ENCODE measurements around the gene TMEM258. TPM values are rescaled to one million over a fixed set of nuclear protein-coding genes. Genes with fewer than 3 reads are reported as not detected.

The TMEM258 gene
- total and polyA plus RNA-seq, 2 donors (not counting 1 experiment from before 2014, with no cell fraction given), result 65.8 to 130 TPM

DNA sequence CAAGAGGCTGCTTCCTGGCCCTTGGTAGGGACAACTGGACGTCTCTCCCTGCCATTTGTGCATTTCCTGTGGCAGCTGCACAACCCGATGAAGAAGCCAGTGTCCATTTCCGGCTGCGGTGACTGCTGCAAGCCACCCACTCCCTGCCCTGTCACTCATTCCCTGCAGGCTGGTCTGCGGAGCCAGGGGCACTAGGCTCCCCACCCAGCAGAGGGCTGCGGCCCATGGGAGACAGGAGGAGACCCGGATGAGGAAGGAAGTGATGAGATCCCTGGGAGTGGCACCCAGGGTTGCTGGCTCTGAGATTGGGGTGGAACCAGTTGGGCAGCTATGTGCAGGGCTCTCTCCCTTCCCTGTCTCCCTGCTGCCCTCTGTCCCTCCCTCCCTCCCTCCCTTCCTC is 50.0 kb downstream of the TMEM258 start:
- Histone ChIP-seq H2AFZ (ENCODE audit: insufficient read depth, low read depth, low read length, poor library complexity, severe bottlenecking) (no peak overlapping the region), H3K9ac (ENCODE audit: low read length) (no peak overlapping the region), H3K27ac (ENCODE audit: low read length in 2 of 2) (no peak overlapping the region), H3K79me2 (ENCODE audit: control insufficient read depth, insufficient read depth, low read length) (no peaks in the 10 kb centered on the region), H4K20me1 (ENCODE audit: control insufficient read depth, insufficient read depth, low read length, poor library complexity, severe bottlenecking) (no peaks in the 10 kb centered on the region), H3K4me1 (ENCODE audit: control insufficient read depth in 2 of 2, insufficient read depth in 2 of 2, low read length in 2 of 2) (no peaks in the 10 kb centered on the region), H3K36me3 (replicated peaks in 1 of 2; ENCODE audit: control extremely low read depth in 1 of 2, control insufficient read depth in 1 of 2, extremely low read depth in 1 of 2, insufficient read depth in 2 of 2, low read length in 1 of 2) (no peaks in the 10 kb centered on the region), H3K4me3 (ENCODE audit: control extremely low read depth in 1 of 5, extremely low read depth in 1 of 5, insufficient read depth in 1 of 5, low read depth in 2 of 5, low read length in 4 of 5) (no peak overlapping the region), H3K9me3 (ENCODE audit: control extremely low read depth in 1 of 3, control insufficient read depth in 2 of 3, insufficient read depth in 1 of 3, low read length in 2 of 3) (no peaks in the 10 kb centered on the region), H3K27me3 (replicated peaks in 1 of 4; ENCODE audit: control extremely low read depth in 1 of 4, control insufficient read depth in 3 of 4, insufficient read depth in 4 of 4, low read length in 3 of 4) (no peaks in the 10 kb centered on the region), H3K4me2 (replicated peaks; ENCODE audit: low read depth, low read length, poor library complexity, severe bottlenecking) (no peak overlapping the region)
- no peaks in the 10 kb centered on the region for H3K4me1 Mint-ChIP-seq
- ATAC-seq (ENCODE audit: low read depth) (no peak), DNase-seq (no peak)
- intact Hi-C loops (cut with micrococcal nuclease), result no loop called here
- H3K27ac Mint-ChIP-seq, result no peak overlapping the region
- CTCF ChIA-PET, result interaction anchor here (1.5 kb wide), 1 partner anchor 9 kb away, joined by 5 read pairs; no protein-coding TSS in a partner anchor
- TF ChIP-seq CTCF (IDR thresholded peaks at IDR 0.05), result no peak
- TF ChIP-seq EZH2 (IDR thresholded peaks at IDR 0.05; ENCODE audit: borderline replicate concordance, insufficient read depth, low read depth, low read length, poor library complexity, severe bottlenecking), result no peak
- H3K27me3 Mint-ChIP-seq, result no peaks in the 10 kb centered on the region
- WGBS (ENCODE audit: insufficient coverage), result 54% methylated on average over 4 of the region's 7 CpGs
- POLR2A ChIA-PET, result no interaction called here
- no peak overlapping the region for H3K4me3 Mint-ChIP-seq
- H3K9me3 Mint-ChIP-seq (ENCODE audit: insufficient read depth), result no peaks in the 10 kb centered on the region

- Histone ChIP-seq H3K4me1 (ENCODE audit: control insufficient read depth in 2 of 2, insufficient read depth in 2 of 2, low read length in 2 of 2) (no peaks in the 10 kb centered on the region), H3K4me2 (replicated peaks; ENCODE audit: low read depth, low read length, poor library complexity, severe bottlenecking) (no peak overlapping the region), H3K27me3 (replicated peaks in 1 of 4; ENCODE audit: control extremely low read depth in 1 of 4, control insufficient read depth in 3 of 4, insufficient read depth in 4 of 4, low read length in 3 of 4) (no peaks in the 10 kb centered on the region), H3K36me3 (replicated peaks in 1 of 2; ENCODE audit: control extremely low read depth in 1 of 2, control insufficient read depth in 1 of 2, extremely low read depth in 1 of 2, insufficient read depth in 2 of 2, low read length in 1 of 2) (no peaks in the 10 kb centered on the region), H3K9me3 (ENCODE audit: control extremely low read depth in 1 of 3, control insufficient read depth in 2 of 3, insufficient read depth in 1 of 3, low read length in 2 of 3) (no peaks in the 10 kb centered on the region), H3K79me2 (ENCODE audit: control insufficient read depth, insufficient read depth, low read length) (no peaks in the 10 kb centered on the region), H4K20me1 (ENCODE audit: control insufficient read depth, insufficient read depth, low read length, poor library complexity, severe bottlenecking) (no peaks in the 10 kb centered on the region), H3K27ac (ENCODE audit: low read length in 2 of 2) (no peak overlapping the region), H3K9ac (ENCODE audit: low read length) (no peak overlapping the region), H3K4me3 (ENCODE audit: control extremely low read depth in 1 of 5, extremely low read depth in 1 of 5, insufficient read depth in 1 of 5, low read depth in 2 of 5, low read length in 4 of 5) (no peak overlapping the region), H2AFZ (ENCODE audit: insufficient read depth, low read depth, low read length, poor library complexity, severe bottlenecking) (no peak overlapping the region)
- ChIA-PET CTCF (no interaction called here), POLR2A (no interaction called here)
- Mint-ChIP-seq H3K27me3 (no peaks in the 10 kb centered on the region), H3K4me3 (no peak overlapping the region), H3K9me3 (ENCODE audit: insufficient read depth) (no peaks in the 10 kb centered on the region), H3K27ac (no peak overlapping the region), H3K4me1 (no peaks in the 10 kb centered on the region)
- WGBS (ENCODE audit: insufficient coverage), result 83% methylated on average over 5 of the region's 7 CpGs
- intact Hi-C loops (cut with micrococcal nuclease), result no loop called here
- DNase-seq (no peak), ATAC-seq (ENCODE audit: low read depth) (no peak)
- no peak for TF ChIP-seq CTCF (IDR thresholded peaks at IDR 0.05)
These were observed 52.4 kb downstream of the TMEM258 start for GRCh38 chr11:61739966-61740365.
